GM18868 (cell line): ENCODE results near the gene ATOH1.

Experiments used
- ATAC-seq: cut with Tn5 transposase; IDR thresholded peaks from one replicate; pipeline ENCODE4 v1.9.1; 2021; ENCODE audit warnings: mild to moderate bottlenecking, moderate library complexity; ENCODE audit not compliant: unreplicated experiment

The ATOH1 gene

GRCh38 chr4:93828332-93828994 is at the start of gene ATOH1:
TSS of gene ATOH1 (plus strand) at chr4:93828753. CDS start at chr4:93828927, 174 bp downstream.
- ATAC-seq: no peak

- ATAC-seq: no peak
Observed at GRCh38 chr4:93779228-93779627, 49.3 kb upstream of the ATOH1 start.

- no peak for ATAC-seq
Observed at GRCh38 chr4:93780080-93780479, 48.5 kb upstream of the ATOH1 start.

GRCh38 chr4:93781198-93781597 is 47.4 kb upstream of the ATOH1 start:
- ATAC-seq: no peak

- ATAC-seq: no peak
Observed at GRCh38 chr4:93786149-93786548, 42.4 kb upstream of the ATOH1 start.

- ATAC-seq: peak; percentile 55
Observed at GRCh38 chr4:93788712-93789111, 39.8 kb upstream of the ATOH1 start.

GRCh38 chr4:93791570-93792195 is 36.9 kb upstream of the ATOH1 start:
- peak; percentile 87 for ATAC-seq

- no peak for ATAC-seq
Observed at GRCh38 chr4:93802045-93802444, 26.5 kb upstream of the ATOH1 start.

- no peak for ATAC-seq
Observed at GRCh38 chr4:93809773-93810172, 18.8 kb upstream of the ATOH1 start.

GRCh38 chr4:93810340-93810992 is 18.1 kb upstream of the ATOH1 start:
- ATAC-seq: no peak

- ATAC-seq: no peak
Observed at GRCh38 chr4:93813092-93813491, 15.5 kb upstream of the ATOH1 start.

GRCh38 chr4:93814141-93814540 is 14.4 kb upstream of the ATOH1 start:
- no peak for ATAC-seq

GRCh38 chr4:93814722-93815121 is 13.8 kb upstream of the ATOH1 start:
- ATAC-seq: peak; percentile 63

- ATAC-seq: no peak
Observed at GRCh38 chr4:93825551-93826216, 2.9 kb upstream of the ATOH1 start.

- ATAC-seq: no peak
Observed at GRCh38 chr4:93827272-93827947, 1.1 kb upstream of the ATOH1 start.

GRCh38 chr4:93828995-93829819 is 654 bp downstream of the ATOH1 start:
- ATAC-seq: peak; percentile 48

GRCh38 chr4:93829820-93830687 is 1.5 kb downstream of the ATOH1 start:
- ATAC-seq: no peak

- ATAC-seq: no peak
Observed at GRCh38 chr4:93831716-93832496, 3.4 kb downstream of the ATOH1 start.
